Heart left ventricle (tissue), 13 donors: Measurements from ENCODE around the gene GPER1.

Experiments used
- CTCF ChIP-seq, 12 donors: fragments of 200-600 bp; sonication (generic) in 4 of 12; IDR thresholded peaks; one replicate each; pipeline versions ENCODE4 v1.5.0 to v1.8.0; 2018 to 2022; ENCODE audit warnings: antibody characterized with exemption in 12 of 12, mild to moderate bottlenecking in 5 of 12
- POLR2A ChIP-seq, 2 donors: fragments of 450-650 bp; IDR thresholded peaks; one replicate each; pipeline ENCODE4 v1.6.1; 2017; ENCODE audit warnings: antibody characterized with exemption in 2 of 2, mild to moderate bottlenecking in 2 of 2, moderate library complexity in 2 of 2
- donor health status: ischemic (EF 13 %, LVEDD 7.1; RV severe dilation, severe dysfunction).
- donor health status: DM: no; HTN: yes; CAD: no.
- donor health status: DM: no; HTN: no; CAD: no.
- donor health status: ischemic (EF 25% LVEDD 6.9; RV normal size, moderate dysfunction).
- donor health status: ischemic (EF 25% LVEDD 5.7; RV mildly dilated, moderate dysfunction).
- donor health status: ischemic (EF 35%, LVEDD 5.7; RV mildly dilated, moderate dysfunction).
- donor health status: nonischemic (EF 11% LVEDD 7.7; RV severe dilation, severe dysfunction).
- donor health status: DM: yes; HTN: yes; CAD: no.
- donor health status: PGD.
- donor health status: ischemic (EF 29% LVEDD 5.4; RV normal size, mild dysfunction).
- donor health status: nonischemic (EF 23%, LVEDD 6.1; RV moderate dilation, normal function).

GRCh38 chr7:1110358-1110757 lies 22.4 kb downstream of the GPER1 start:
- no peak for TF ChIP-seq CTCF (IDR thresholded peaks at IDR 0.05)
- no peak for TF ChIP-seq POLR2A (IDR thresholded peaks at IDR 0.05)
